IPS-11a (cell line): ENCODE data around the gene DONSON.

Experiments
- H3K4me3 ChIP-seq: one replicate; pipeline ENCODE4 v1.5.1; 2013; ENCODE audit warnings: low read depth, low read length, control low read depth

DONSON gene

GRCh38 chr21:33542640-33543504 lies 45.6 kb downstream of the DONSON start, which contains the start of gene SON:
TSS of gene SON (plus strand) at chr21:33543038. CDS start at chr21:33543093, 55 bp downstream.
- H3K4me3 ChIP-seq = peak within 1 kb of the TSS; percentile 92

- peak within 1 kb of the TSS; percentile 92 for H3K4me3 ChIP-seq
These were observed 46.5 kb downstream of the DONSON start, which contains the start of gene GART for GRCh38 chr21:33541756-33542639. TSS of gene GART (minus strand) at chr21:33542117. CDS start at chr21:33539315, 2,802 bp downstream.

- H3K4me3 ChIP-seq = peak overlapping the region; percentile 92
These were observed 47.3 kb downstream of the DONSON start for GRCh38 chr21:33541105-33541711.

- peak overlapping the region; percentile 92 for H3K4me3 ChIP-seq
These were observed 47.8 kb downstream of the DONSON start for GRCh38 chr21:33540711-33541104.

GRCh38 chr21:33539616-33540015 lies 48.9 kb downstream of the DONSON start:
- no peak overlapping the region for H3K4me3 ChIP-seq

- H3K4me3 ChIP-seq = no peak overlapping the region
These were observed 51.3 kb downstream of the DONSON start for GRCh38 chr21:33537212-33537611.

GRCh38 chr21:33531007-33531406 lies 57.5 kb downstream of the DONSON start:
- H3K4me3 ChIP-seq = no peak overlapping the region
